OCI-LY7 (cell line): Measurements from ENCODE around the gene C11orf71. TPM values are rescaled to one million over a fixed set of nuclear protein-coding genes. Genes with fewer than 3 reads are reported as not detected.

Source experiments
- BruUV-seq: library from RNA; stranded (reverse); fragments of 400-500 nt; replicated peaks from 2 replicates; lab custom pipeline; 2021; lab: Mats Ljungman, UMichigan
- CTCF ChIA-PET: fragments of 300-600 bp; sonication (Branson Sonifier 250); formaldehyde crosslinking; loops from one replicate; lab custom pipeline; 2022; ENCODE audit warnings: antibody characterized with exemption; ENCODE audit not compliant: unreplicated experiment; lab: Charles Lee
- POLR2A ChIA-PET: fragments of 300-600 bp; sonication (Branson Sonifier 250); formaldehyde crosslinking; loops from one replicate; lab custom pipeline; 2022; ENCODE audit warnings: antibody characterized with exemption; lab: Charles Lee
- DNase-seq: peaks from one replicate; pipeline ENCODE4 v3.0.0-alpha.2; 2015; ENCODE audit warnings: low spot score
- H2AFZ ChIP-seq: fragments of 200-600 bp; sonication (generic), shearing (Covaris generic); 2 replicates; pipeline ENCODE4 v1.6.1; 2014; ENCODE audit warnings: mild to moderate bottlenecking, antibody characterized with exemption, low read length, moderate library complexity
- H3K27ac ChIP-seq: fragments of 200-600 bp; sonication (generic); 2 replicates; pipeline ENCODE4 v1.5.1; 2014; ENCODE audit warnings: mixed run types, low read depth, mild to moderate bottlenecking, moderate library complexity, low read length, inconsistent platforms; ENCODE audit not compliant: poor library complexity, severe bottlenecking
- H3K36me3 ChIP-seq: fragments of 200-600 bp; sonication (generic); 2 replicates; pipeline ENCODE4 v1.6.1; 2014; ENCODE audit warnings: mild to moderate bottlenecking, antibody characterized with exemption, low read length, moderate library complexity, mixed read lengths; ENCODE audit not compliant: insufficient read depth
- H3K4me1 ChIP-seq: fragments of 200-600 bp; sonication (generic); 2 replicates; pipeline ENCODE4 v1.5.1; 2014; ENCODE audit warnings: mild to moderate bottlenecking, low read length; ENCODE audit not compliant: insufficient read depth, poor library complexity, severe bottlenecking
- H3K4me2 ChIP-seq: fragments of 200-600 bp; sonication (generic); 2 replicates; pipeline ENCODE4 v1.6.1; 2014; ENCODE audit warnings: mild to moderate bottlenecking, low read length
- H3K4me3 ChIP-seq: fragments of 200-600 bp; sonication (generic); 2 replicates; pipeline ENCODE4 v1.5.1; 2014; ENCODE audit warnings: mild to moderate bottlenecking, low read depth, low read length; ENCODE audit not compliant: poor library complexity, severe bottlenecking
- H3K79me2 ChIP-seq: fragments of 200-600 bp; sonication (generic); 2 replicates; pipeline ENCODE4 v1.6.1; 2016; ENCODE audit warnings: low read depth, mild to moderate bottlenecking, low read length, moderate library complexity, mixed read lengths; ENCODE audit not compliant: insufficient read depth
- H3K9me2 ChIP-seq: fragments of 200-600 bp; sonication (generic); 2 replicates; pipeline ENCODE4 v1.6.1; 2016; ENCODE audit warnings: mild to moderate bottlenecking, low read length, mixed read lengths; ENCODE audit not compliant: insufficient read depth
- H3K9me3 ChIP-seq: fragments of 200-600 bp; sonication (generic); 2 replicates; pipeline ENCODE4 v1.6.1; 2014; ENCODE audit warnings: mild to moderate bottlenecking, mixed run types, low read length, mixed read lengths
- H4K20me1 ChIP-seq: fragments of 200-600 bp; sonication (generic); 2 replicates; pipeline ENCODE4 v1.6.1; 2014; ENCODE audit warnings: mild to moderate bottlenecking, antibody characterized with exemption, low read length, moderate library complexity, mixed read lengths; ENCODE audit not compliant: insufficient read depth
- CTCF ChIP-seq: fragments of 200-600 bp; sonication (generic); conservative IDR thresholded peaks from 2 replicates; pipeline ENCODE4 v1.5.1; 2014; ENCODE audit warnings: mild to moderate bottlenecking, antibody characterized with exemption, low read length, moderate library complexity, mixed read lengths
- EZH2phosphoT487 ChIP-seq: fragments of 200-600 bp; sonication (generic); IDR thresholded peaks from 2 replicates; pipeline ENCODE4 v1.6.1; 2018; ENCODE audit warnings: low read depth, borderline replicate concordance, mild to moderate bottlenecking, mixed run types, antibody characterized with exemption, low read length, moderate library complexity, mixed read lengths
- intact Hi-C: fragments of 100-400 bp; cut with micrococcal nuclease; formaldehyde crosslinking; loops from one replicate; pipeline ENCODE4 v1.10.0; 2022; ENCODE audit not compliant: unreplicated experiment
- total RNA-seq, 2 experiments: library from RNA; depleted of rRNA in 1 of 2; stranded (reverse); fragments of >200 nt in 1 of 2; shearing (Covaris generic) in 1 of 2; gene quantifications; 2 replicates each; pipeline ENCODE4 v1.2.3, GENCODE V29; 2014 to 2022

Gene C11orf71
- total RNA-seq, 2 experiments from 2014 or later, result 12.8 to 28.7 TPM

- no peaks in the 10 kb centered on the region for H3K9me3 ChIP-seq
- BruUV-seq, result no TSS peak
- no peak overlapping the region for H3K27ac ChIP-seq
- no peak overlapping the region for H3K4me3 ChIP-seq
- H3K4me1 ChIP-seq, result peaks cover under 1% of the 10 kb centered on the region
- ChIA-PET POLR2A (no interaction called here), CTCF (no interaction called here)
- H3K4me2 ChIP-seq, result no peak overlapping the region
- H2AFZ ChIP-seq, result no peak overlapping the region
- no peaks in the 10 kb centered on the region for H4K20me1 ChIP-seq
- intact Hi-C loops, result no loop called here
- H3K36me3 ChIP-seq, result no peaks in the 10 kb centered on the region
- TF ChIP-seq CTCF (no peak), EZH2phosphoT487 (no peak)
- DNase-seq, result no peak
- H3K79me2 ChIP-seq, result no peaks in the 10 kb centered on the region
- H3K9me2 ChIP-seq, result 0 out of 2 replicates have a peak, but pooled peaks cover 3% of the 10 kb centered on the region
Observed at GRCh38 chr11:114433376-114433775, 33.1 kb upstream of the C11orf71 start.

GRCh38 chr11:114432893-114433292 lies 32.6 kb upstream of the C11orf71 start:
- Histone ChIP-seq H3K27ac (no peak overlapping the region), H3K4me2 (no peak overlapping the region), H3K79me2 (no peaks in the 10 kb centered on the region), H4K20me1 (no peaks in the 10 kb centered on the region), H3K36me3 (no peaks in the 10 kb centered on the region), H3K4me1 (no peaks in the 10 kb centered on the region), H3K9me3 (no peaks in the 10 kb centered on the region), H3K9me2 (0 out of 2 replicates have a peak, but pooled peaks cover under 1% of the 10 kb centered on the region), H2AFZ (no peak overlapping the region), H3K4me3 (no peak overlapping the region)
- BruUV-seq, result no TSS peak
- intact Hi-C loops, result no loop called here
- DNase-seq, result no peak
- CTCF ChIA-PET, result no interaction called here
- POLR2A ChIA-PET, result interaction anchor here (0.9 kb wide), 1 partner anchor 15 kb away, joined by 3 read pairs; no protein-coding TSS in a partner anchor
- no peak for TF ChIP-seq CTCF
- no peak for TF ChIP-seq EZH2phosphoT487

GRCh38 chr11:114430290-114430689 lies 30.0 kb upstream of the C11orf71 start:
- Histone ChIP-seq H3K4me2 (no peak overlapping the region), H3K9me2 (no peaks in the 10 kb centered on the region), H4K20me1 (no peaks in the 10 kb centered on the region), H2AFZ (no peak overlapping the region), H3K27ac (no peak overlapping the region), H3K79me2 (no peaks in the 10 kb centered on the region), H3K4me3 (no peak overlapping the region), H3K9me3 (no peaks in the 10 kb centered on the region), H3K4me1 (no peaks in the 10 kb centered on the region), H3K36me3 (no peaks in the 10 kb centered on the region)
- intact Hi-C loops, result no loop called here
- no peak for DNase-seq
- ChIA-PET CTCF (no interaction called here), POLR2A (interaction anchor here (0.8 kb wide), 2 partner anchors 9 to 33 kb away, joined by 3 read pairs; no protein-coding TSS in a partner anchor)
- TF ChIP-seq EZH2phosphoT487 (no peak), CTCF (no peak)
- no TSS peak for BruUV-seq
